ENCODE measurements around the gene MRPL49. TPM values are rescaled to one million over a fixed set of nuclear protein-coding genes. Genes with fewer than 3 reads are reported as not detected.

MRPL49 gene
- total and polyA plus RNA-seq, 2 of the 13 experiments (the other 11 are each of a cell fraction or from before 2014, with no cell fraction given), result 39.2 to 53.3 TPM

GRCh38 chr11:65112546-65113360, 9.4 kb upstream of the MRPL49 start (continued):
- no peak for TF ChIP-seq USF2 (IDR thresholded peaks at IDR 0.05; ENCODE audit: low read depth, low read length)
- TF ChIP-seq USF2 (CRISPR knock-in tag; IDR thresholded peaks at IDR 0.05; ENCODE audit: borderline replicate concordance), result no peak
- no peak for TF ChIP-seq ZBTB49 (CRISPR knock-in tag; IDR thresholded peaks at IDR 0.05; ENCODE audit: borderline replicate concordance)
- no peak for TF ChIP-seq REXO4 (CRISPR knock-in tag; IDR thresholded peaks at IDR 0.05; ENCODE audit: borderline replicate concordance)
- peak; percentile 51; the same call in 1 of the 2 replicates for TF ChIP-seq AHR (CRISPR knock-in tag; IDR thresholded peaks at IDR 0.05)
- TF ChIP-seq CENPX (CRISPR knock-in tag; IDR thresholded peaks at IDR 0.05), result no peak
- TF ChIP-seq ZNF660 (CRISPR knock-in tag; IDR thresholded peaks at IDR 0.05; ENCODE audit: borderline replicate concordance, low read depth), result no peak
- no peak for TF ChIP-seq ZBTB26 (CRISPR knock-in tag; IDR thresholded peaks at IDR 0.05; ENCODE audit: borderline replicate concordance)
- 0 out of 2 replicates have a peak, but pooled peaks have one; percentile 45 for TF ChIP-seq ZNF503 (CRISPR knock-in tag; IDR thresholded peaks at IDR 0.05)
- TF ChIP-seq NFE2L2 (IDR thresholded peaks at IDR 0.05; ENCODE audit: low read length), result no peak
- no peak for TF ChIP-seq FLYWCH1 (CRISPR knock-in tag; IDR thresholded peaks at IDR 0.05)
- TF ChIP-seq ZNF572 (CRISPR knock-in tag; IDR thresholded peaks at IDR 0.05), result no peak
- TF ChIP-seq ZNF160 (CRISPR knock-in tag; IDR thresholded peaks at IDR 0.05), result no peak
- TF ChIP-seq SALL2 (CRISPR knock-in tag; IDR thresholded peaks at IDR 0.05), result no peak
- TF ChIP-seq ETV5 (CRISPR knock-in tag; IDR thresholded peaks at IDR 0.05; ENCODE audit: borderline replicate concordance), result peak; percentile 50; the same call in 1 of the 2 replicates
- TF ChIP-seq TBL1XR1 (IDR thresholded peaks at IDR 0.05; ENCODE audit: borderline replicate concordance, low read length, partially characterized antibody), result no peak
- TF ChIP-seq FOXC1 (CRISPR knock-in tag; IDR thresholded peaks at IDR 0.05; ENCODE audit: borderline replicate concordance), result peak; percentile 13; the same call in 1 of the 2 replicates
- TF ChIP-seq ZNF350 (CRISPR knock-in tag; IDR thresholded peaks at IDR 0.05; ENCODE audit: borderline replicate concordance, low read depth), result peak; percentile 26; the same call in 1 of the 2 replicates
- TF ChIP-seq NR2F1 (CRISPR knock-in tag; IDR thresholded peaks at IDR 0.05), result no peak
- no peak for TF ChIP-seq HMG20B (CRISPR knock-in tag; conservative IDR thresholded peaks at IDR 0.05)

Data from HepG2 (cell line).